Karpas-422 (cell line): ENCODE results near the gene CAPRIN1. TPM values are rescaled to one million over a fixed set of nuclear protein-coding genes. Genes with fewer than 3 reads are reported as not detected.

Experiments used
- DNase-seq: peaks from one replicate; pipeline ENCODE4 v3.0.0-alpha.2; 2015
- H2AFZ ChIP-seq: fragments of 200-600 bp; sonication (generic); 2 replicates; pipeline ENCODE4 v1.6.1; 2014; ENCODE audit warnings: antibody characterized with exemption, low read length, mixed read lengths
- H3K27ac ChIP-seq: fragments of 200-600 bp; sonication (generic); 2 replicates; pipeline ENCODE4 v1.5.1; 2014; ENCODE audit warnings: mild to moderate bottlenecking, low read length, moderate library complexity
- H3K27me3 ChIP-seq: fragments of 200-600 bp; sonication (generic); 2 replicates; pipeline ENCODE4 v1.6.1; 2014; ENCODE audit warnings: low read length, mixed read lengths
- H3K36me3 ChIP-seq: fragments of 200-600 bp; sonication (generic); 2 replicates; pipeline ENCODE4 v1.6.1; 2014; ENCODE audit warnings: low read length, mixed read lengths; ENCODE audit not compliant: insufficient read depth
- H3K4me1 ChIP-seq: fragments of 200-600 bp; sonication (generic); 2 replicates; pipeline ENCODE4 v1.6.1; 2014; ENCODE audit warnings: mild to moderate bottlenecking, low read length, mixed read lengths
- H3K4me2 ChIP-seq: fragments of 200-600 bp; sonication (generic); 2 replicates; pipeline ENCODE4 v1.6.1; 2014; ENCODE audit warnings: low read length, low read depth, mild to moderate bottlenecking; ENCODE audit not compliant: poor library complexity, severe bottlenecking
- H3K4me3 ChIP-seq: fragments of 200-600 bp; sonication (generic); 2 replicates; pipeline ENCODE4 v1.5.1; 2014; ENCODE audit warnings: mild to moderate bottlenecking, antibody characterized with exemption, low read length, mixed read lengths
- H3K79me2 ChIP-seq: fragments of 200-600 bp; sonication (generic); 2 replicates; pipeline ENCODE4 v1.6.1; 2014; ENCODE audit warnings: mild to moderate bottlenecking, low read length, mixed read lengths
- H3K9ac ChIP-seq: fragments of 200-600 bp; sonication (generic); 2 replicates; pipeline ENCODE4 v1.6.0; 2014; ENCODE audit warnings: low read length
- H3K9me2 ChIP-seq: fragments of 200-600 bp; sonication (generic), shearing (Covaris generic); replicated peaks from 2 replicates; pipeline ENCODE4 v1.6.0; 2014; ENCODE audit warnings: mild to moderate bottlenecking, low read length, moderate library complexity; ENCODE audit not compliant: insufficient read depth
- H3K9me3 ChIP-seq: fragments of 300-700, 200-600 bp; sonication (generic); 2 replicates; pipeline ENCODE4 v1.6.1; 2014; ENCODE audit warnings: low read length, mixed read lengths
- H4K20me1 ChIP-seq: fragments of 200-600 bp; sonication (generic); 2 replicates; pipeline ENCODE4 v1.6.1; 2014; ENCODE audit warnings: mild to moderate bottlenecking, antibody characterized with exemption, low read length, low read depth; ENCODE audit not compliant: insufficient read depth
- total RNA-seq: library from RNA; depleted of rRNA; stranded (reverse); fragments of >200 nt; shearing (Covaris generic); gene quantifications from 2 replicates; pipeline ENCODE4 v1.2.3, GENCODE V29; 2014; ENCODE audit warnings: low replicate concordance

The CAPRIN1 gene
- total RNA-seq, 1 experiment from 2014 or later = 195 TPM

DNA sequence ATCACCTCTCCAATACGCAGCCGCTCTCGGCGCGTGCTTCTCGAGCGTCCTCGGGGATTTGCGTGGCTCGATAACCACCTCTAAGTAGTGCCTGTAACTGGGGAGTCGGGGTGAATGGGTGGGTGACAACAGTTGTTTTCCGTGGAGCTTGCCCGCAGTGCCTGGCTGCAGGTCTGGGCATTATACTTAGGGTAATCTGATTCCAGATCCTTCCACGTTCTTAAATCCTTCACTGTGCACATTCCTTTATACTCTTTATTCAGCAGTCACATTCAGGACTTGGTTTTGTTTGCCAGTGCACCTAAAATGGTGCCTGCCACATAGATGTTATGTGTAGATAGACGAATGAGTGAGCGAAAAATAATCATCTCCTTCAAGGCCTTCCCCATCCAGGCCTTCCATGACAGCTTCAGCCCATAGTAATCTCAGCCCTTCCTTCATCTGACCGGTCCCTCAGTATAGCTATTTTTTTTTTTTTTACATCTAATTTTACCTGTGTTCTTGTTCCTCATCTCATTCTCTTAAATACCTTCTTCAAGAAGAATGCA lies 54.5 kb downstream of the CAPRIN1 start:
- Histone ChIP-seq H3K27me3 (no peaks in the 10 kb centered on the region), H3K4me1 (peaks cover 54% of the 10 kb centered on the region), H3K9me3 (no peaks in the 10 kb centered on the region), H3K9ac (peak overlapping the region; percentile 87), H2AFZ (peak overlapping the region; percentile 44; the same call in 1 of the 2 replicates), H3K4me3 (peak overlapping the region; percentile 89), H3K27ac (peak overlapping the region; percentile 50; the same call in 1 of the 2 replicates), H4K20me1 (no peaks in the 10 kb centered on the region), H3K9me2 (no peaks in the 10 kb centered on the region), H3K4me2 (peak overlapping the region; percentile 99), H3K36me3 (peaks cover 43% of the 10 kb centered on the region; the same call in 1 of the 2 replicates), H3K79me2 (peaks cover 53% of the 10 kb centered on the region)
- peak; percentile 79 for DNase-seq

DNA sequence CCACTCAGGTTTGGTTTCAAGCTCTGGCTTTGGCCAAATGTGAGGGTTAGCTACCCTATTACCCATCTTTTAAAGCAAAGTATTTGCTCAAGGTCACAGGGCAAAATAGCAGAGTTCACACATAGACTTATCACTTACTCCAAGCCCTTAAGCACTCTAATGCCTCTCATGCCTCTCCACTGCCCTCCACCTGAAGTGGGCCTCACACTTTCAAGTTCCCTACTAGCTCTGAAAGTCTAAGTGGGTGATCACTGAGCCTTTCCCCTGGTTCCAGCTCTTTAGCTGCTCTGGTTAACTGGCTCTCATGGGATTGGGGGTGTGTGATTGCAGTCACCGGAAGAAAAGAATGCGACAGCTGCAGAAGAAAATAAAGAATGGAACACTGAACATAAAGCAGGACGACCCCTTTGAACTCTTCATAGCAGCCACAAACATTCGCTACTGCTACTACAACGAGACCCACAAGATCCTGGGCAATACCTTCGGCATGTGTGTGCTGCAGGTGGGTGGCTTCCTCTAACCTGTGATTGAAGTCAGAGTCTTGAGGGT lies 60.3 kb downstream of the CAPRIN1 start:
- no peak for DNase-seq
- peaks cover 52% of the 10 kb centered on the region for H3K79me2 ChIP-seq
- H3K9me3 ChIP-seq = no peaks in the 10 kb centered on the region
- no peak overlapping the region for H2AFZ ChIP-seq
- H3K9ac ChIP-seq = no peak overlapping the region
- peaks cover 73% of the 10 kb centered on the region for H3K36me3 ChIP-seq
- H3K27me3 ChIP-seq = no peaks in the 10 kb centered on the region
- no peak overlapping the region for H3K4me2 ChIP-seq
- H4K20me1 ChIP-seq = 0 out of 2 replicates have a peak, but pooled peaks cover 4% of the 10 kb centered on the region
- H3K27ac ChIP-seq = no peak overlapping the region
- H3K4me1 ChIP-seq = peaks cover 10% of the 10 kb centered on the region
- H3K4me3 ChIP-seq = no peak overlapping the region
- H3K9me2 ChIP-seq = no peaks in the 10 kb centered on the region

DNA sequence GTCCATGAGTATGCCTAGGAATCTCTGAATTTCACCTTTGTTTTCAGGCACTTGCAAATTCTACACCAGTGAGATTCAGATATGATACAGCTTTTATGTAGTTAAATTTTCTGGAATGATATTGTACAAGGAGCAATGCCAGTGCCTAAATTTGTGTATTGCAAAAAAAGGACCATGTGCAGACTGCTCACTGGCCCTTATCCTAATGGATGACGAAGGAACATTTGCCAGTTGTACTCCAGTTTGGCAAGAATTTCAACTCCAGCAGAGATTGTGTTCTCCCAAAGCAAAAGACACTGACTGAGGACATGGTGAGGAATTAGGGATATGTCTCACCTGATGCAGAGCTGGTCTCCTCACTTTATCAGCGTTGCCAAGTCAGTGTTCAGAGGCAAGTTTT lies 62.5 kb downstream of the CAPRIN1 start:
- H3K27ac ChIP-seq = no peak overlapping the region
- no peaks in the 10 kb centered on the region for H3K9me2 ChIP-seq
- no peak for DNase-seq
- no peak overlapping the region for H3K4me2 ChIP-seq
- no peak overlapping the region for H2AFZ ChIP-seq
- peaks cover 38% of the 10 kb centered on the region for H3K79me2 ChIP-seq
- H3K4me3 ChIP-seq = no peak overlapping the region
- no peak overlapping the region for H3K9ac ChIP-seq
- no peaks in the 10 kb centered on the region for H3K9me3 ChIP-seq
- peaks cover 76% of the 10 kb centered on the region for H3K36me3 ChIP-seq
- 0 out of 2 replicates have a peak, but pooled peaks cover 4% of the 10 kb centered on the region for H4K20me1 ChIP-seq
- H3K27me3 ChIP-seq = no peaks in the 10 kb centered on the region
- no peaks in the 10 kb centered on the region for H3K4me1 ChIP-seq

DNA sequence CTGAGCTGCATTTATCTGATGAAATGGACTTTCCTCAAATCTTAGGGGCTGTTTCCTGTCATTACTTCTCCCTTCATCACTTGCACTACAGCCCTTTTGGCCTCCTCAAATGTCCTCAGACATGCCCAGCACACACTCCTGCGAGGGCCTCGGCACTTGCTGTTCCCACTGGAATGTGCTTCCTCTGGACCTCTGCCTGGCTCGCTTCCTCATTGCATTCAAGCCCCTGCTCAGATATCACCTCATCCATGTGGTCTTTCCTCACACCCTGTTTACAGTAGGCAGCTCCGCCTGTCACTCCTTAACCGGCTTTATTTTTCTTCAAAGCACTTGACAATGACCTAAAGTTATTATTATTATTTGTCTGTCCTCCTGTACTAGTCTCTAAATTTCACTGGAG lies 62.9 kb downstream of the CAPRIN1 start:
- Histone ChIP-seq H3K9me3 (no peaks in the 10 kb centered on the region), H3K27ac (no peak overlapping the region), H3K9ac (no peak overlapping the region), H2AFZ (no peak overlapping the region), H3K36me3 (peaks cover 76% of the 10 kb centered on the region), H4K20me1 (0 out of 2 replicates have a peak, but pooled peaks cover 4% of the 10 kb centered on the region), H3K9me2 (no peaks in the 10 kb centered on the region), H3K79me2 (peaks cover 35% of the 10 kb centered on the region), H3K4me2 (no peak overlapping the region), H3K4me3 (no peak overlapping the region), H3K4me1 (no peaks in the 10 kb centered on the region), H3K27me3 (no peaks in the 10 kb centered on the region)
- DNase-seq = no peak

DNA sequence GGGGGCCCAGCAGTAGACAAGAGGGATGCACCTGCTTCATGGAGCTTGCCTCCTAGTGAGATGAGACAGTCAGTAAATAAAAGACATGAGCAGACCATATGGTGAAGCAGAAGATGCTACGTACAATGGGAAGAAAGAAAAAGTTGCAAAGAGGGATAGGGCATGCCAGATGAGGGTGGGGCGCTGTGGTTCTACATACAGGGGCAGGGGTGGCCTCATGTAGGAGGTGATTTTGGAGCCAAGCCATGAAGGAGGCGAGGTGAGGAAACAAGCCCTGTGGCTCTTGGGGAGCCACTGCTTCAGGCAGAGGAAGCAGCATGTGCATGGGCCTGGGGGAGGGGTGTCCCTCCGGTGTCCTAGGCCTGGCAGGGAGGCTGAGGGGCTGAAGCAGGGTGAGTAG lies 69.1 kb downstream of the CAPRIN1 start:
- Histone ChIP-seq H3K4me2 (no peak overlapping the region), H3K4me3 (no peak overlapping the region), H4K20me1 (0 out of 2 replicates have a peak, but pooled peaks cover 1% of the 10 kb centered on the region), H3K27ac (no peak overlapping the region), H3K4me1 (no peaks in the 10 kb centered on the region), H2AFZ (no peak overlapping the region), H3K79me2 (peaks cover 31% of the 10 kb centered on the region), H3K9ac (no peak overlapping the region), H3K9me3 (no peaks in the 10 kb centered on the region), H3K9me2 (no peaks in the 10 kb centered on the region), H3K27me3 (no peaks in the 10 kb centered on the region), H3K36me3 (peaks cover 72% of the 10 kb centered on the region)
- DNase-seq = no peak

DNA sequence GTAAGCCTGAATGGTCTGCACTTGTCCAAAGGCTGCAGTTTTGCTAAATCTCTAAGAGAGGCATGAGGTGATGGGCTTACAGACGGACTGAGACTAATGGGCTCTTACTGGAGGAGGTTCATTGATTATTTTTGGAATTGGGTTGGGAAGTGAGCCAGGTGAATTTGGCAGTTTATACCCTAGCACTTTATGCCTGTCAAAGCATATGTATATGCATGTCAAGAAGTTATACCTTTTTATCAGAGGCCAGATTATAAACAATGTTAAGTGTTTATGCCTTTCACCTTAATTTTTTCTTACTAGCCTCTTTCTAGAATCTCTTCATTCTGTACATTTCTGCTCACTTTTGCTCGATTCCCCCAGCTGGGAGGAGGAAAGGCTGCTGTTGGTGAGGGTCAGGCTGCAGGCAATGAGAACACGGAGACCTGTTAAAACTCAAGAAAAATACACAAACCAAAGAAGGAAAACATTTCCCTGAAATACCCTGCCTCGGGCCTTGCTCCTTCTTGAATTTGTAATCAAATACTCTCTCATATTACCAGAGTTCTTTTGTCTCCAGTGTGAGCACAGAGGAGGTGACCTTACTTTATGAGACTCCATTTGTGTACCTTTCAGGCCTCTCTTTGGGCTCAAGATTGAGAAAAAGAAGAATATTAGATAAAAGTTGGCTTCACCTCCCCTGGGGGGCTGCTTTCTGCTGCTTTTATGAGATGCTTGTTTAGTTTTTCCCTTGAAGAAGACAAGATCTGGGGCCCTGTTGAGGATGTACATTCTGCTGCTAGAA lies 73.5 kb downstream of the CAPRIN1 start:
- Histone ChIP-seq H3K4me2 (no peak overlapping the region), H3K4me3 (no peak overlapping the region), H3K27ac (no peak overlapping the region), H3K9ac (no peak overlapping the region), H3K9me3 (no peaks in the 10 kb centered on the region), H4K20me1 (no peaks in the 10 kb centered on the region), H3K36me3 (peaks cover 83% of the 10 kb centered on the region), H2AFZ (no peak overlapping the region), H3K9me2 (no peaks in the 10 kb centered on the region), H3K4me1 (no peaks in the 10 kb centered on the region), H3K27me3 (no peaks in the 10 kb centered on the region), H3K79me2 (peaks cover 34% of the 10 kb centered on the region)
- DNase-seq = no peak

DNA sequence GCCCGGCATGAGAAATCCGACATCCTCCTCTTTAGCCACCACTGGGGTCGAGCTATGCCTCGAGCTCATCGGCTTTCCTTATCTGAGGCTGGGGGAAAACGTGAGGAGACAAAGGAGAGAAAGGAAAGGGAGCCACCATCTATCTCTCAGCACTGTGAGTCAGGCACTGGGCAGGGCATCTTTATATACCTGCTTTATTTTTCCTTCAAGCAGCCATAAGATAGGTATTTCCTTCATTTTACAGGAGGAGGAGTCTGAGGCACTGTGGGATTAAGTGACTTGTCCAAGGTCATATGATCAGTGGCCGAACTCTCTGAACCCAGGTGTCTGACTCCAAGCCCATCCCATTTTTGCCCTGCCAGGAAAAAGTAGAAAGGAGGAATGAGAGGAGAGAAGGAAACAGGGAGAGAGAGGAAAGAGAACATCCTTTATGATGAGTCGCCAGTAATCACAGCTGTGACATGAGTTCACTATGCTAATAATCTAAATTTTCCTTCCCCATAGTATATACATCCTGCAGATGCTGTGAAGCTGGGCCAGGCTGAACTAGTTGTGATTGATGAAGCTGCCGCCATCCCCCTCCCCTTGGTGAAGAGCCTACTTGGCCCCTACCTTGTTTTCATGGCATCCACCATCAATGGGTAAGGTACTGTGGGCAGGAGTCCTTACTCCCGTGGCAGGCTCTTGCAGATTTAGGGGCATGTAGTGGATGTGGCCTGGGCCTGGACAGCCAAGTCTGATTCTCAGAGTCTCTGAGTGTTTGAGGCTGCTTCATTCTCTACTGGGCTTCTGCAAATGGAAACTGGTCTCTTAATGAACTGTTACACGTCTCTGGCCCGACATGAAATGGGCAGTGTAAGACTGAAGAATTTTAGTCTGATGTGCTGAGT lies 75.7 kb downstream of the CAPRIN1 start:
- no peaks in the 10 kb centered on the region for H4K20me1 ChIP-seq
- H3K9me3 ChIP-seq = no peaks in the 10 kb centered on the region
- H2AFZ ChIP-seq = no peak overlapping the region
- H3K27me3 ChIP-seq = no peaks in the 10 kb centered on the region
- DNase-seq = no peak
- H3K27ac ChIP-seq = no peak overlapping the region
- no peaks in the 10 kb centered on the region for H3K9me2 ChIP-seq
- no peak overlapping the region for H3K9ac ChIP-seq
- H3K79me2 ChIP-seq = peaks cover 38% of the 10 kb centered on the region
- peaks cover 85% of the 10 kb centered on the region for H3K36me3 ChIP-seq
- H3K4me1 ChIP-seq = peaks cover 9% of the 10 kb centered on the region
- H3K4me2 ChIP-seq = no peak overlapping the region
- no peak overlapping the region for H3K4me3 ChIP-seq
